PC-3 (cell line): ENCODE results near the gene SEMA5A.

Source experiments
- EZH2 ChIP-seq: fragments of 300-600 bp; sonication (generic); IDR thresholded peaks from one replicate; pipeline ENCODE4 v1.6.1; 2017; ENCODE audit warnings: antibody characterized with exemption, mild to moderate bottlenecking, low read length; ENCODE audit not compliant: unreplicated experiment
- TF ChIP-seq, protein P1 (sequence below): fragments of 300-600 bp; sonication (generic); conservative IDR thresholded peaks from 2 replicates; pipeline ENCODE4 v1.5.1; 2017; ENCODE audit warnings: antibody characterized with exemption, low read depth, mild to moderate bottlenecking, low read length

DNA sequence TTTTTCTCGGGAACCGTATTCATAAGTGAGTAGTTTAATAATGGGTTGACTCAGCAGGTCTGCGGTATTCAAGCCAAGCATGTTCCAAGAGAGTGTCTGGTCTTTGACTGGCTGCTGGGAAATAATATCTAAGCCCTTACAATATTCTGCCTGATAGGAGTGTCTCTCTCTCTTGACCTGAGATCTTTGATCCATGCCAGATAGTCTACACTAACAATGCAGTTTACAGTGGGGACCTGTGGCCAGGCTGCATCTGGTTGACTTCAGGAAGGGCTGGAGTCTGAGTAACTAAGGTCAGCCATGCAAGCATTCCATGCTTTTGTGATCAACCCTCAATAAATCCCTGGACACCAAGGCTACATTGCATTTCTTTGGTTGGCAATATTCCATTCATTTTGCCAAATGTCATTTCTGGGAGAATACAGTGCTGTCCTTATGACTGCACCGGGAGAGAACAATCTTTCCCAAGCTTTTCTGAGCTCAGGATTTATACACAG is 195.5 kb downstream of the SEMA5A start:
- TF ChIP-seq, protein P1, sequence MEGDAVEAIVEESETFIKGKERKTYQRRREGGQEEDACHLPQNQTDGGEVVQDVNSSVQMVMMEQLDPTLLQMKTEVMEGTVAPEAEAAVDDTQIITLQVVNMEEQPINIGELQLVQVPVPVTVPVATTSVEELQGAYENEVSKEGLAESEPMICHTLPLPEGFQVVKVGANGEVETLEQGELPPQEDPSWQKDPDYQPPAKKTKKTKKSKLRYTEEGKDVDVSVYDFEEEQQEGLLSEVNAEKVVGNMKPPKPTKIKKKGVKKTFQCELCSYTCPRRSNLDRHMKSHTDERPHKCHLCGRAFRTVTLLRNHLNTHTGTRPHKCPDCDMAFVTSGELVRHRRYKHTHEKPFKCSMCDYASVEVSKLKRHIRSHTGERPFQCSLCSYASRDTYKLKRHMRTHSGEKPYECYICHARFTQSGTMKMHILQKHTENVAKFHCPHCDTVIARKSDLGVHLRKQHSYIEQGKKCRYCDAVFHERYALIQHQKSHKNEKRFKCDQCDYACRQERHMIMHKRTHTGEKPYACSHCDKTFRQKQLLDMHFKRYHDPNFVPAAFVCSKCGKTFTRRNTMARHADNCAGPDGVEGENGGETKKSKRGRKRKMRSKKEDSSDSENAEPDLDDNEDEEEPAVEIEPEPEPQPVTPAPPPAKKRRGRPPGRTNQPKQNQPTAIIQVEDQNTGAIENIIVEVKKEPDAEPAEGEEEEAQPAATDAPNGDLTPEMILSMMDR: no peak
- TF ChIP-seq EZH2: no peak
